Stimulated activated naive B cell treated with anti-CD40 and anti-IgM and Interleukin-4, amounts not matched to agents 10 μg/mL and 1 μg/mL and 100 μg/mL, for 72 hours (primary cell): ENCODE results near the gene TRPV4.
A peak's percentile ranks its signal among the peaks of the same experiment; 100 is the strongest.

Experiments
- ATAC-seq, 2 donors: fragments of 150-1000 bp; cut with Tn5 transposase; replicated peaks; 2 replicates each; pipeline ENCODE4 v1.10.0; 2021; ENCODE audit warnings: moderate library complexity in 1 of 2
- DNase-seq: peaks from one replicate; pipeline ENCODE4 v3.0.0; 2021
- H3K27ac Mint-ChIP-seq: one replicate; pipeline ENCODE4 v1.8.0; 2022; ENCODE audit warnings: mild to moderate bottlenecking, mixed read lengths
- H3K27me3 Mint-ChIP-seq, 2 donors: one replicate each; pipeline ENCODE4 v1.8.0; 2022; ENCODE audit warnings: mixed read lengths in 2 of 2
- H3K36me3 Mint-ChIP-seq, 2 donors: one replicate each; pipeline ENCODE4 v1.8.0; 2022; ENCODE audit warnings: mixed read lengths in 2 of 2, mild to moderate bottlenecking in 1 of 2
- H3K4me1 Mint-ChIP-seq, 2 donors: one replicate each; pipeline ENCODE4 v1.8.0; 2022; ENCODE audit warnings: mixed read lengths in 2 of 2, mild to moderate bottlenecking in 1 of 2
- H3K4me3 Mint-ChIP-seq, 2 donors: one replicate each; pipeline ENCODE4 v1.8.0; 2022; ENCODE audit warnings: mild to moderate bottlenecking in 2 of 2, mixed read lengths in 2 of 2, moderate library complexity in 1 of 2
- H3K9me3 Mint-ChIP-seq, 2 donors: one replicate each; pipeline ENCODE4 v1.8.0; 2022; ENCODE audit warnings: mixed read lengths in 2 of 2, mild to moderate bottlenecking in 1 of 2

TRPV4 gene

GRCh38 chr12:109777544-109777943, 55.7 kb downstream of the TRPV4 start:
- peaks cover 0 to 6% of the 10 kb centered on the region in 2 donors for H3K4me1 Mint-ChIP-seq
- H3K36me3 Mint-ChIP-seq: no peaks in the 10 kb centered on the region
- no peak for DNase-seq
- no peak for ATAC-seq
- H3K27ac Mint-ChIP-seq: no peak overlapping the region
- H3K4me3 Mint-ChIP-seq: no peak overlapping the region
- peaks cover 16 to 25% of the 10 kb centered on the region in 2 donors for H3K27me3 Mint-ChIP-seq
- H3K9me3 Mint-ChIP-seq: peaks cover 0 to 3% of the 10 kb centered on the region in 2 donors

GRCh38 chr12:109776624-109777023, 56.6 kb downstream of the TRPV4 start:
- no peaks in the 10 kb centered on the region for H3K9me3 Mint-ChIP-seq
- H3K27me3 Mint-ChIP-seq: peaks cover 12 to 22% of the 10 kb centered on the region in 2 donors
- H3K27ac Mint-ChIP-seq: no peak overlapping the region
- H3K4me1 Mint-ChIP-seq: peaks cover 0 to 6% of the 10 kb centered on the region in 2 donors
- no peaks in the 10 kb centered on the region for H3K36me3 Mint-ChIP-seq
- H3K4me3 Mint-ChIP-seq: no peak overlapping the region
- DNase-seq (no peak), ATAC-seq (no peak)

GRCh38 chr12:109775172-109775881, 57.9 kb downstream of the TRPV4 start:
- H3K36me3 Mint-ChIP-seq: no peaks in the 10 kb centered on the region
- ATAC-seq (peak; percentile 81 to 83), DNase-seq (peak; percentile 31)
- H3K27ac Mint-ChIP-seq: no peak overlapping the region
- no peaks in the 10 kb centered on the region for H3K9me3 Mint-ChIP-seq
- H3K4me1 Mint-ChIP-seq: peaks cover 0 to 6% of the 10 kb centered on the region in 2 donors
- H3K27me3 Mint-ChIP-seq: peaks cover 12 to 22% of the 10 kb centered on the region in 2 donors
- no peak overlapping the region for H3K4me3 Mint-ChIP-seq

- peaks cover 12 to 22% of the 10 kb centered on the region in 2 donors for H3K27me3 Mint-ChIP-seq
- H3K27ac Mint-ChIP-seq: no peak overlapping the region
- DNase-seq: no peak
- no peaks in the 10 kb centered on the region for H3K9me3 Mint-ChIP-seq
- H3K4me1 Mint-ChIP-seq: peaks cover 0 to 4% of the 10 kb centered on the region in 2 donors
- H3K36me3 Mint-ChIP-seq: no peaks in the 10 kb centered on the region
- peak in 1 of 2 donors; percentile 34 for ATAC-seq
- peak overlapping the region; percentile 31 to 36 for H3K4me3 Mint-ChIP-seq
Measured at GRCh38 chr12:109773384-109774011, 59.7 kb downstream of the TRPV4 start.

GRCh38 chr12:109772622-109773321, 60.4 kb downstream of the TRPV4 start:
- Mint-ChIP-seq H3K4me3 (no peak overlapping the region), H3K4me1 (peaks cover 0 to 4% of the 10 kb centered on the region in 2 donors), H3K27ac (no peak overlapping the region), H3K9me3 (no peaks in the 10 kb centered on the region), H3K27me3 (peaks cover 12 to 22% of the 10 kb centered on the region in 2 donors), H3K36me3 (no peaks in the 10 kb centered on the region)
- no peak for DNase-seq
- ATAC-seq: no peak

- no peak overlapping the region for H3K4me3 Mint-ChIP-seq
- no peak overlapping the region for H3K27ac Mint-ChIP-seq
- H3K9me3 Mint-ChIP-seq: no peaks in the 10 kb centered on the region
- H3K4me1 Mint-ChIP-seq: peaks cover 0 to 4% of the 10 kb centered on the region in 2 donors
- no peak for ATAC-seq
- H3K27me3 Mint-ChIP-seq: peaks cover 12 to 22% of the 10 kb centered on the region in 2 donors
- no peaks in the 10 kb centered on the region for H3K36me3 Mint-ChIP-seq
- DNase-seq: no peak
Measured at GRCh38 chr12:109771746-109772621, 61.2 kb downstream of the TRPV4 start.

- ATAC-seq (no peak), DNase-seq (no peak)
- no peak overlapping the region for H3K4me3 Mint-ChIP-seq
- H3K9me3 Mint-ChIP-seq: no peaks in the 10 kb centered on the region
- H3K36me3 Mint-ChIP-seq: no peaks in the 10 kb centered on the region
- peaks cover 0 to 4% of the 10 kb centered on the region in 2 donors for H3K4me1 Mint-ChIP-seq
- H3K27me3 Mint-ChIP-seq: peaks cover 7 to 16% of the 10 kb centered on the region in 2 donors
- H3K27ac Mint-ChIP-seq: no peak overlapping the region
Measured at GRCh38 chr12:109770861-109771670, 62.1 kb downstream of the TRPV4 start.

GRCh38 chr12:109770104-109770860, 62.9 kb downstream of the TRPV4 start:
- H3K36me3 Mint-ChIP-seq: no peaks in the 10 kb centered on the region
- no peak overlapping the region for H3K27ac Mint-ChIP-seq
- H3K27me3 Mint-ChIP-seq: peaks cover 6 to 13% of the 10 kb centered on the region in 2 donors

GRCh38 chr12:109768901-109769670, 64.1 kb downstream of the TRPV4 start:
- H3K4me1 Mint-ChIP-seq: peaks cover 0 to 4% of the 10 kb centered on the region in 2 donors
- no peak overlapping the region for H3K27ac Mint-ChIP-seq
- no peaks in the 10 kb centered on the region for H3K9me3 Mint-ChIP-seq
- no peak overlapping the region for H3K4me3 Mint-ChIP-seq
- peaks cover 3 to 6% of the 10 kb centered on the region in 2 donors for H3K27me3 Mint-ChIP-seq
- no peak for DNase-seq
- no peak for ATAC-seq
- H3K36me3 Mint-ChIP-seq: no peaks in the 10 kb centered on the region

More at GRCh38 chr12:109770104-109770860, 62.9 kb downstream of the TRPV4 start:
- H3K4me1 Mint-ChIP-seq: peaks cover 0 to 4% of the 10 kb centered on the region in 2 donors
- no peak for ATAC-seq
- H3K4me3 Mint-ChIP-seq: no peak overlapping the region
- H3K9me3 Mint-ChIP-seq: no peaks in the 10 kb centered on the region
- DNase-seq: no peak

- DNase-seq (no peak), ATAC-seq (no peak)
- Mint-ChIP-seq H3K27me3 (no peaks in the 10 kb centered on the region), H3K9me3 (peaks cover 0 to 2% of the 10 kb centered on the region in 2 donors), H3K4me3 (no peak overlapping the region), H3K4me1 (no peaks in the 10 kb centered on the region), H3K36me3 (peaks cover 0 to 2% of the 10 kb centered on the region in 2 donors), H3K27ac (no peak overlapping the region)
Measured at GRCh38 chr12:109767991-109768900, 65.0 kb downstream of the TRPV4 start.

GRCh38 chr12:109767456-109767855, 65.7 kb downstream of the TRPV4 start:
- H3K4me1 Mint-ChIP-seq: no peaks in the 10 kb centered on the region
- H3K9me3 Mint-ChIP-seq: peaks cover 0 to 3% of the 10 kb centered on the region in 2 donors
- no peak overlapping the region for H3K4me3 Mint-ChIP-seq
- DNase-seq: no peak
- H3K27me3 Mint-ChIP-seq: no peaks in the 10 kb centered on the region
- H3K27ac Mint-ChIP-seq: no peak overlapping the region
- peaks cover 0 to 3% of the 10 kb centered on the region in 2 donors for H3K36me3 Mint-ChIP-seq
- ATAC-seq: no peak
